HepG2 (cell line): Measurements from ENCODE around the gene CFHR2. TPM values are rescaled to one million over a fixed set of nuclear protein-coding genes. Genes with fewer than 3 reads are reported as not detected.

Source experiments
- ATAC-seq: fragments of 200-7000 bp; cut with Tn5 transposase; 3 replicates; pipeline ENCODE4 v1.9.1; 2020; ENCODE audit warnings: mild to moderate bottlenecking, moderate library complexity
- BruUV-seq: library from RNA; stranded (reverse); fragments of 400-500 nt; replicated peaks from 2 replicates; lab custom pipeline; 2021; lab: Mats Ljungman, UMichigan
- CTCF ChIA-PET: fragments of 300-600 bp; formaldehyde crosslinking; extraction: SDS; loops from one replicate; lab custom pipeline; 2021; ENCODE audit warnings: low total read pairs, inconsistent platforms, low intra/inter-chr PET ratio; lab: Yijun Ruan, JAX
- POLR2A ChIA-PET: fragments of 350-600 bp; sonication (Branson Sonifier 250); formaldehyde crosslinking; loops from one replicate; lab custom pipeline; 2020; ENCODE audit warnings: antibody characterized with exemption, inconsistent platforms; lab: Yijun Ruan, JAX
- DNase-seq: peaks from one replicate; pipeline ENCODE4 v3.0.0-alpha.2; 2015; ENCODE audit warnings: low spot score
- FAIRE-seq: peaks from 3 replicates; lab custom pipeline; 2011; peaks lifted over from hg19 to GRCh38; lab: Jason Lieb, UNC
- H2AFZ ChIP-seq: one replicate; pipeline ENCODE4 v1.6.1; 2011; ENCODE audit warnings: low read length, inconsistent platforms
- H3K27ac ChIP-seq: fragments of 300-600 bp; 3 replicates; pipeline ENCODE4 v1.8.0; 2011; ENCODE audit warnings: mixed run types, mild to moderate bottlenecking, mixed read lengths, low read length, inconsistent platforms; ENCODE audit not compliant: insufficient read depth; ENCODE audit errors: extremely low read length
- H3K27me3 ChIP-seq, 2 experiments: fragments of 200-600 bp in 1 of 2; 2 replicates in 1 of 2; 3 replicates in 1 of 2; pipeline versions ENCODE4 v1.6.0 to v1.8.0; 2011; ENCODE audit warnings: low read length in 2 of 2, mild to moderate bottlenecking in 2 of 2, moderate library complexity in 2 of 2, inconsistent platforms in 1 of 2; ENCODE audit not compliant: insufficient read depth in 2 of 2, control insufficient read depth in 1 of 2
- H3K36me3 ChIP-seq, 2 experiments: fragments of 200-600 bp in 1 of 2; replicated peaks in 1 of 2; 2 replicates in 1 of 2; 3 replicates in 1 of 2; pipeline versions ENCODE4 v1.5.1 to v1.8.0; 2011; ENCODE audit warnings: low read length in 2 of 2, inconsistent platforms in 1 of 2; ENCODE audit not compliant: insufficient read depth in 2 of 2, control insufficient read depth in 1 of 2
- H3K4me1 ChIP-seq: 2 replicates; pipeline ENCODE4 v1.5.1; 2012; ENCODE audit warnings: low read length, inconsistent platforms; ENCODE audit not compliant: insufficient read depth
- H3K4me2 ChIP-seq: 2 replicates; pipeline ENCODE4 v1.6.0; 2011; ENCODE audit warnings: low read depth, low read length, inconsistent platforms
- H3K4me3 ChIP-seq, 3 experiments: fragments of 200-600 bp in 1 of 3; sonication (generic), shearing (Covaris generic) in 1 of 3; replicated peaks in 1 of 3; 2 replicates each; pipeline ENCODE4 v1.5.1; 2011 to 2016; ENCODE audit warnings: low read length in 3 of 3, inconsistent platforms in 2 of 3, low read depth in 2 of 3, mild to moderate bottlenecking in 2 of 3, control low read depth in 1 of 3, mixed read lengths in 1 of 3; ENCODE audit not compliant: insufficient read depth in 1 of 3
- H3K79me2 ChIP-seq: one replicate; pipeline ENCODE4 v1.6.1; 2011; ENCODE audit warnings: low read length, inconsistent platforms; ENCODE audit not compliant: insufficient read depth
- H3K9ac ChIP-seq: 2 replicates; pipeline ENCODE4 v1.6.0; 2011; ENCODE audit warnings: mild to moderate bottlenecking, low read depth, low read length, inconsistent platforms; ENCODE audit not compliant: insufficient read depth
- H3K9me3 ChIP-seq: 2 replicates; pipeline ENCODE4 v1.5.1; 2012; ENCODE audit warnings: mild to moderate bottlenecking, low read length
- H4K20me1 ChIP-seq: 2 replicates; pipeline ENCODE4 v1.6.0; 2011; ENCODE audit warnings: inconsistent platforms, mild to moderate bottlenecking, low read length, moderate library complexity; ENCODE audit not compliant: insufficient read depth
- HINFP ChIP-seq: sonication (generic); formaldehyde crosslinking; IDR thresholded peaks from 2 replicates; pipeline ENCODE4 v1.4.0; 2020; ENCODE audit warnings: low read depth, mild to moderate bottlenecking, missing genetic modification reagents
- MIXL1 ChIP-seq: IDR thresholded peaks from 2 replicates; pipeline ENCODE4 v1.6.1; 2016
- NFYB ChIP-seq: sonication (generic); formaldehyde crosslinking; IDR thresholded peaks from 2 replicates; pipeline ENCODE4 v1.4.0; 2020; ENCODE audit warnings: missing genetic modification reagents
- RELA ChIP-seq: sonication (generic); formaldehyde crosslinking; IDR thresholded peaks from 2 replicates; pipeline ENCODE4 v1.4.0; 2020; ENCODE audit warnings: missing genetic modification reagents
- SNRNP70 ChIP-seq: fragments of 200-400 bp; formaldehyde crosslinking; IDR thresholded peaks from 2 replicates; pipeline ENCODE4 v1.6.1; 2017; ENCODE audit warnings: mild to moderate bottlenecking, low read depth, low read length, moderate library complexity
- TBX3 ChIP-seq: fragments of 450-650 bp; IDR thresholded peaks from 2 replicates; pipeline ENCODE4 v1.6.1; 2017; ENCODE audit warnings: antibody characterized with exemption, mild to moderate bottlenecking, inconsistent platforms, borderline replicate concordance
- ZBTB39 ChIP-seq: sonication (generic); formaldehyde crosslinking; IDR thresholded peaks from 2 replicates; pipeline ENCODE4 v1.5.0; 2020; ENCODE audit warnings: missing genetic modification reagents
- ZFP36L1 ChIP-seq: sonication (generic); formaldehyde crosslinking; IDR thresholded peaks from 2 replicates; pipeline ENCODE4 v1.8.0; 2022; ENCODE audit warnings: mild to moderate bottlenecking, missing genetic modification reagents, moderate library complexity
- ZFY ChIP-seq: sonication (generic); formaldehyde crosslinking; IDR thresholded peaks from 2 replicates; pipeline ENCODE4 v1.4.0; 2020; ENCODE audit warnings: missing genetic modification reagents
- ZNF331 ChIP-seq: sonication (generic); formaldehyde crosslinking; IDR thresholded peaks from 2 replicates; pipeline ENCODE4 v1.4.0; 2020; ENCODE audit warnings: missing genetic modification reagents
- WGBS: methylation state at CpG from one replicate; pipeline ENCODE4 v1.1.6; 2017; ENCODE audit warnings: low lambda C conversion rate; 5-methylcytosine and 5-hydroxymethylcytosine counted together
- in situ Hi-C: cut with HindIII; loops from 2 replicates; pipeline ENCODE4 v1.10.0; 2017; ENCODE audit warnings: low pct_unique_long_range_greater_than_20kb; ENCODE audit not compliant: extremely low pct_ligation_motif_present
- intact Hi-C: fragments of 100-400 bp; cut with micrococcal nuclease; formaldehyde crosslinking; loops from one replicate; pipeline ENCODE4 v1.10.0; 2022; ENCODE audit not compliant: unreplicated experiment
- polyA plus RNA-seq, 8 experiments: library from polyadenylated mRNA; depleted of rRNA in 3 of 8; stranded (reverse) in 7 of 8; unstranded in 1 of 8; fragments of >200 nt; fragmentation: Illumina TruSeq in 4 of 8; extraction: Trizol in 4 of 8; gene quantifications; 2 replicates each; pipeline versions ENCODE4 v1.2.1 to v1.2.3, GENCODE V29; 2011 to 2016; ENCODE audit warnings: low read depth in 4 of 8, missing spikeins in 1 of 8, mixed read lengths in 1 of 8; ENCODE audit not compliant: insufficient read depth in 1 of 8
- total RNA-seq, 5 experiments: library from RNA; depleted of rRNA; stranded (reverse); fragments of >200 nt; fragmentation: Illumina TruSeq; extraction: Trizol; gene quantifications; 2 replicates each; pipeline ENCODE4 v1.2.3, GENCODE V29; 2016; ENCODE audit warnings: low read depth in 1 of 5

The CFHR2 gene
- total and polyA plus RNA-seq, 2 of the 13 experiments (the other 11 are each of a cell fraction or from before 2014, with no cell fraction given): not detected

GRCh38 chr1:196993916-196994315, 50.4 kb downstream of the CFHR2 start:
- Histone ChIP-seq H3K4me1 (peaks cover 7% of the 10 kb centered on the region; the same call in 1 of the 2 replicates), H4K20me1 (no peaks in the 10 kb centered on the region), H3K79me2 (no peaks in the 10 kb centered on the region), H3K9ac (no peak overlapping the region), H2AFZ (no peak overlapping the region), H3K9me3 (no peaks in the 10 kb centered on the region), H3K27ac (no peak overlapping the region), H3K36me3 (no peaks in the 10 kb centered on the region), H3K27me3 (no peaks in the 10 kb centered on the region; a peak in 1 of 5 replicates), H3K4me3 (no peak overlapping the region), H3K4me2 (no peak overlapping the region)
- WGBS: 18% methylated on average over 2 of the region's 2 CpGs
- ChIA-PET CTCF (no interaction called here), POLR2A (no interaction called here)
- TF ChIP-seq ZFY (CRISPR knock-in tag): no peak
- no peak for TF ChIP-seq RELA
- TF ChIP-seq ZFP36L1 (CRISPR knock-in tag): no peak
- TF ChIP-seq TBX3: no peak
- TF ChIP-seq SNRNP70: no peak
- no peak for TF ChIP-seq ZBTB39 (CRISPR knock-in tag)
- no peak for TF ChIP-seq HINFP (CRISPR knock-in tag)
- TF ChIP-seq MIXL1 (CRISPR knock-in tag): no peak
- TF ChIP-seq NFYB: no peak
- no peak for TF ChIP-seq ZNF331 (CRISPR knock-in tag)
- no peak for DNase-seq
- no TSS peak for BruUV-seq
- no peak for FAIRE-seq
- no peak for ATAC-seq
- intact Hi-C loops (loop anchor here (5.0 kb wide), 3 partner anchors 73 to 1228 kb away; partner anchors contain the start of gene F13B), in situ Hi-C loops (no loop called here)
